OCI-LY3 (cell line): ENCODE measurements around the gene GALNT14.

Source experiments
- H2AFZ ChIP-seq: fragments of 200-600, 300-600 bp; shearing (Covaris generic); 2 replicates; pipeline ENCODE4 v1.6.0; 2014; ENCODE audit warnings: antibody characterized with exemption, low read depth, low read length
- H3K27ac ChIP-seq: fragments of 200-600, 300-600 bp; sonication (generic); 2 replicates; pipeline ENCODE4 v1.5.1; 2014; ENCODE audit warnings: mild to moderate bottlenecking, low read length, moderate library complexity, mixed read lengths
- H3K27me3 ChIP-seq: fragments of 200-600, 300-600 bp; sonication (generic); 2 replicates; pipeline ENCODE4 v1.6.1; 2014; ENCODE audit warnings: low read depth, low read length, mixed read lengths
- H3K36me3 ChIP-seq: fragments of 200-600, 300-600 bp; sonication (generic); replicated peaks from 2 replicates; pipeline ENCODE3; 2014; ENCODE audit warnings: low read depth, low read length, mixed read lengths
- H3K4me1 ChIP-seq: fragments of 300-600, 200-600 bp; sonication (generic); 2 replicates; pipeline ENCODE4 v1.6.1; 2014; ENCODE audit warnings: low read length, mixed read lengths
- H3K4me2 ChIP-seq: fragments of 200-600, 300-600 bp; sonication (generic); 2 replicates; pipeline ENCODE4 v1.6.1; 2014; ENCODE audit warnings: low read length, mixed read lengths
- H3K4me3 ChIP-seq: fragments of 300-600, 200-600 bp; sonication (generic); 2 replicates; pipeline ENCODE4 v1.5.1; 2014; ENCODE audit warnings: antibody characterized with exemption, mild to moderate bottlenecking, low read length, moderate library complexity
- H3K79me2 ChIP-seq: fragments of 300-600, 200-600 bp; shearing (Covaris generic); 2 replicates; pipeline ENCODE4 v1.6.1; 2014; ENCODE audit warnings: mild to moderate bottlenecking, low read length, mixed read lengths
- H3K9ac ChIP-seq: fragments of 300-600, 200-600 bp; shearing (Covaris generic); 2 replicates; pipeline ENCODE4 v1.6.0; 2014; ENCODE audit warnings: mild to moderate bottlenecking, low read length, moderate library complexity
- H3K9me3 ChIP-seq: fragments of 200-600, 300-600 bp; shearing (Covaris generic); 2 replicates; pipeline ENCODE4 v1.6.1; 2014; ENCODE audit warnings: low read length, mixed read lengths; ENCODE audit not compliant: insufficient read depth
- H4K20me1 ChIP-seq: fragments of 200-600, 300-600 bp; sonication (generic); 2 replicates; pipeline ENCODE4 v1.6.1; 2016; ENCODE audit warnings: low read length, mixed read lengths; ENCODE audit not compliant: insufficient read depth
- EZH2phosphoT487 ChIP-seq: fragments of 200-600 bp; shearing (Covaris generic); IDR thresholded peaks from 2 replicates; pipeline ENCODE4 v1.6.1; 2018; ENCODE audit warnings: antibody characterized with exemption, mixed run types, low read depth
- TF ChIP-seq, protein P1 (sequence below): fragments of 200-600, 300-600 bp; sonication (generic); IDR thresholded peaks from 2 replicates; pipeline ENCODE4 v1.5.1; 2014; ENCODE audit warnings: antibody characterized with exemption, low read length, low read depth

GALNT14 gene

DNA sequence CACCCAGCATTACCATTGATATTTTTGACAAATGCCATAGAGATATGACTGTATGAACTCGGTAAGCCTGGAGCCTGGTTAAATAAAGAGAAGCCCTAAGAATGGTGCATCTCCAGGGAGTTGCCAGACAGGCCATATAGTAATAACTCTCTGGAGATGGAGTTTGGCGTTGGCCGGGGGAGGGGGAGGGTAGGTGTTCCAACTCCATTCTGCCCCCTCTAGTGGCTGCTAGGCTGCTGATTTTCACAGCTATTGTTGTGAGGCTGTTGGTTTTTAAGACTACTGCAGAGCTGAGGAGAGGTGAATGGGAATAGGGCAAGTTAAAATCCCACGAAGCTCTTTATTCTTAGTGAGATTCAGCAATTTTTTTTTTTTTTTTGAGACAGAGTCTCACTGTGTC, 99.9 kb downstream of the GALNT14 start:
- Histone ChIP-seq H3K9me3 (peaks cover 36% of the 10 kb centered on the region), H3K4me2 (no peak overlapping the region), H3K36me3 (peaks cover 86% of the 10 kb centered on the region), H3K9ac (no peak overlapping the region), H3K4me3 (no peak overlapping the region), H4K20me1 (no peaks in the 10 kb centered on the region), H2AFZ (no peak overlapping the region), H3K79me2 (peaks cover 78% of the 10 kb centered on the region), H3K27me3 (no peaks in the 10 kb centered on the region), H3K27ac (no peak overlapping the region), H3K4me1 (peaks cover 6% of the 10 kb centered on the region)
- TF ChIP-seq, protein P1, sequence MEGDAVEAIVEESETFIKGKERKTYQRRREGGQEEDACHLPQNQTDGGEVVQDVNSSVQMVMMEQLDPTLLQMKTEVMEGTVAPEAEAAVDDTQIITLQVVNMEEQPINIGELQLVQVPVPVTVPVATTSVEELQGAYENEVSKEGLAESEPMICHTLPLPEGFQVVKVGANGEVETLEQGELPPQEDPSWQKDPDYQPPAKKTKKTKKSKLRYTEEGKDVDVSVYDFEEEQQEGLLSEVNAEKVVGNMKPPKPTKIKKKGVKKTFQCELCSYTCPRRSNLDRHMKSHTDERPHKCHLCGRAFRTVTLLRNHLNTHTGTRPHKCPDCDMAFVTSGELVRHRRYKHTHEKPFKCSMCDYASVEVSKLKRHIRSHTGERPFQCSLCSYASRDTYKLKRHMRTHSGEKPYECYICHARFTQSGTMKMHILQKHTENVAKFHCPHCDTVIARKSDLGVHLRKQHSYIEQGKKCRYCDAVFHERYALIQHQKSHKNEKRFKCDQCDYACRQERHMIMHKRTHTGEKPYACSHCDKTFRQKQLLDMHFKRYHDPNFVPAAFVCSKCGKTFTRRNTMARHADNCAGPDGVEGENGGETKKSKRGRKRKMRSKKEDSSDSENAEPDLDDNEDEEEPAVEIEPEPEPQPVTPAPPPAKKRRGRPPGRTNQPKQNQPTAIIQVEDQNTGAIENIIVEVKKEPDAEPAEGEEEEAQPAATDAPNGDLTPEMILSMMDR: no peak
- TF ChIP-seq EZH2phosphoT487: no peak

DNA sequence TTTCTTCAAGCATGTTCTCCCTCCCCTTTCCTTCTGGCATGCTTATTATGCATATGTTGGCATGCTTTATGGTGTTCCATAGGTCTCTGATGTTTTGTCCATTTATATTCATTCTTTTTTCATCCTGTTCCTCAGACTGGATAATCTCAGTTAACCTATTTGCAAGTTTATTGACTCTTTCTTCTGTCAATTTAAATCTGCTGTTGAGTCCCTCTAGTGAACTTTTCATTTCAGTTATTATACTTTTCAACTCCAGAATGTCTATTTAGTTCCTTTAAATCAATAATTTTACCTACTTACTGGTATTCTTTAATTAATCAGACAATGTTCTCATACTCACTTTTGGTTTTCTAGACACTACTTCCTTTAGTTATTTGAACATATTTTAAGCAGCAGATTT, 101.2 kb downstream of the GALNT14 start:
- no peak overlapping the region for H2AFZ ChIP-seq
- peaks cover 78% of the 10 kb centered on the region for H3K79me2 ChIP-seq
- H3K4me3 ChIP-seq: no peak overlapping the region
- H3K27ac ChIP-seq: no peak overlapping the region
- H3K4me1 ChIP-seq: peaks cover 19% of the 10 kb centered on the region
- H3K9me3 ChIP-seq: peaks cover 36% of the 10 kb centered on the region
- H3K27me3 ChIP-seq: no peaks in the 10 kb centered on the region
- TF ChIP-seq, protein P1: no peak
- TF ChIP-seq EZH2phosphoT487: no peak
- no peaks in the 10 kb centered on the region for H4K20me1 ChIP-seq
- H3K36me3 ChIP-seq: peaks cover 81% of the 10 kb centered on the region
- H3K9ac ChIP-seq: no peak overlapping the region
- no peak overlapping the region for H3K4me2 ChIP-seq

GRCh38 chr2:31033032-31033431, 105.2 kb downstream of the GALNT14 start:
- H2AFZ ChIP-seq: no peak overlapping the region
- H3K4me2 ChIP-seq: peak overlapping the region; percentile 69
- H3K36me3 ChIP-seq: peaks cover 76% of the 10 kb centered on the region
- H4K20me1 ChIP-seq: no peaks in the 10 kb centered on the region
- no peaks in the 10 kb centered on the region for H3K27me3 ChIP-seq
- H3K9me3 ChIP-seq: peaks cover 20% of the 10 kb centered on the region
- H3K79me2 ChIP-seq: peaks cover 76% of the 10 kb centered on the region
- no peak overlapping the region for H3K4me3 ChIP-seq
- H3K27ac ChIP-seq: peak overlapping the region; percentile 99
- peaks cover 58% of the 10 kb centered on the region for H3K4me1 ChIP-seq
- TF ChIP-seq, protein P1: peak; percentile 58
- no peak for TF ChIP-seq EZH2phosphoT487
- H3K9ac ChIP-seq: peak overlapping the region; percentile 75; the same call in 1 of the 2 replicates

- Histone ChIP-seq H3K27ac (peak overlapping the region; percentile 99), H2AFZ (no peak overlapping the region), H3K4me2 (peak overlapping the region; percentile 69), H3K36me3 (peaks cover 79% of the 10 kb centered on the region), H3K27me3 (no peaks in the 10 kb centered on the region), H3K9ac (peak overlapping the region; percentile 75; the same call in 1 of the 2 replicates), H3K4me3 (no peak overlapping the region), H3K9me3 (peaks cover 17% of the 10 kb centered on the region), H4K20me1 (no peaks in the 10 kb centered on the region), H3K79me2 (peaks cover 82% of the 10 kb centered on the region), H3K4me1 (peaks cover 58% of the 10 kb centered on the region)
- TF ChIP-seq EZH2phosphoT487: no peak
- TF ChIP-seq, protein P1: no peak
Observed at GRCh38 chr2:31032475-31032874, 105.8 kb downstream of the GALNT14 start.
